ENCODE data around the gene TMEM35B.
"Not testable (repeated sequence)": the region's sequence is repeated elsewhere in the genome, so short reads cannot be mapped to it uniquely, and the experiment has no call there.

TMEM35B gene

DNA sequence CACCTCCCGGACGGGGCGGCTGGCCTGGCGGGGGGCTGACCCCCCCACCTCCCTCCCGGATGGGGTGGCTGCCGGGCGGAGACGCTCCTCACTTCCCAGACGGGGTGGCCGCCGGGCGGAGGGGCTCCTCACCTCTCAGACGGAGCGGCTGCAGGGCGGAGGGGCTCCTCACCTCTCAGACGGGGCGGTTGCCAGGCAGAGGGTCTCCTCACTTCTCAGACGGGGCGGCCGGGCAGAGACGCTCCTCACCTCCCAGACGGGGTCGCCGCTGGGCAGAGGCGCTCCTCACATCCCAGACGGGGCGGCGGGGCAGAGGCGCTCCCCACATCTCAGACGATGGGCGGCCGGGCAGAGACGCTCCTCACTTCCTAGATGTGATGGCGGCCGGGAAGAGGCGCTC, 17.5 kb downstream of the TMEM35B start:
- not testable (repeated sequence) for H3K36me3 ChIP-seq (ENCODE audit: control insufficient read depth in 2 of 2, insufficient read depth in 2 of 2, low read length in 2 of 2); H3K27ac ChIP-seq (ENCODE audit: low read depth in 2 of 2, low read length in 2 of 2); H3K9ac ChIP-seq (ENCODE audit: low read depth in 1 of 2, low read length in 2 of 2); H3K4me3 ChIP-seq (ENCODE audit: low read length in 2 of 2); H3K27me3 ChIP-seq (ENCODE audit: control insufficient read depth in 2 of 2, insufficient read depth in 2 of 2, low read length in 2 of 2); H3K9me3 ChIP-seq (ENCODE audit: control insufficient read depth in 2 of 2, low read length in 2 of 2); H3K4me1 ChIP-seq (ENCODE audit: control insufficient read depth in 2 of 2, insufficient read depth in 2 of 2, low read length in 2 of 2)

DNA sequence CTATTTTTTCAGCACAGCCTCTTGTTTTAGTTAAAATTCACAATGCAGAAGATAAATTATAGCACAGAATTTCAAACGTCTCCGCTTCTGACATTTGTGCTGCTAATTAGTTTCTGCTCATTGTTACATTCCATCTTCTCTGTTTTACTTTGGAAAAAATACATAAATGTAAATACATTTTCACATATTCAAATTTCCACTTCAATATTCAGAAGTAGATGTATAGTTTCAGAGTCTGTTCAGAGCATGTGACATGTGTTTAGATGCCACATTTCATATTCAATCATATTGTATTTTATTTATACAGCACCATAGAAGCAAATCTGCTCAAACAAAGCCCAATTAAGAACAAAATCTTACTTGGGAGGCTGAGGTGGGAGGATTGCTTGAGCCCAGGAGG, 19.6 kb downstream of the TMEM35B start:
- Histone ChIP-seq H3K4me3 (ENCODE audit: low read length in 2 of 2) (no peak overlapping the region), H3K36me3 (ENCODE audit: control insufficient read depth in 2 of 2, insufficient read depth in 2 of 2, low read length in 2 of 2) (no peaks in the 10 kb centered on the region), H3K27me3 (ENCODE audit: control insufficient read depth in 2 of 2, insufficient read depth in 2 of 2, low read length in 2 of 2) (no peaks in the 10 kb centered on the region), H3K9ac (ENCODE audit: low read depth in 1 of 2, low read length in 2 of 2) (no peak overlapping the region), H3K9me3 (ENCODE audit: control insufficient read depth in 2 of 2, low read length in 2 of 2) (no peaks in the 10 kb centered on the region), H3K27ac (ENCODE audit: low read depth in 2 of 2, low read length in 2 of 2) (no peak overlapping the region), H3K4me1 (ENCODE audit: control insufficient read depth in 2 of 2, insufficient read depth in 2 of 2, low read length in 2 of 2) (no peaks in the 10 kb centered on the region)

DNA sequence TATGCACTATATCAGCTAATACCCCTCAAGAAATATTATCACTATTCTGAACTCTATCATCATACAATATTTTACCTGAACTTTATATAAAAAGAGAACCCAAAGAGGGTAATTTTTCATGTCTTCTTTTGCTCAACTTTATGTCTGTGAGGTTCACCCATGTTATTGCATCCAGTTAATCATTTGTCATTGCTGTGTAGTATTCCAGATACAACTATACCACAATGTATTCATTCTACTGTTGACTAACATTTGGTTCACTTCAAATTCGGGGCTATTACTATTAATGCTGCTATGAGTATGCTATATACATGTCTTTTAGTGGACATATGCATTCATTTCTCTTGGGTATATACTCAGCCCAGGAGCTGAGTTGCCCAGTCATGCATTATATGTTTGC, 34.7 kb downstream of the TMEM35B start:
- H3K27ac ChIP-seq (ENCODE audit: low read depth in 2 of 2, low read length in 2 of 2) = no peak overlapping the region
- H3K36me3 ChIP-seq (ENCODE audit: control insufficient read depth in 2 of 2, insufficient read depth in 2 of 2, low read length in 2 of 2) = no peaks in the 10 kb centered on the region
- H3K27me3 ChIP-seq (ENCODE audit: control insufficient read depth in 2 of 2, insufficient read depth in 2 of 2, low read length in 2 of 2) = peaks cover 5% of the 10 kb centered on the region in 2 donors
- no peaks in the 10 kb centered on the region for H3K9me3 ChIP-seq (ENCODE audit: control insufficient read depth in 2 of 2, low read length in 2 of 2)
- no peak overlapping the region for H3K4me3 ChIP-seq (ENCODE audit: low read length in 2 of 2)
- no peaks in the 10 kb centered on the region for H3K4me1 ChIP-seq (ENCODE audit: control insufficient read depth in 2 of 2, insufficient read depth in 2 of 2, low read length in 2 of 2)
- H3K9ac ChIP-seq (ENCODE audit: low read depth in 1 of 2, low read length in 2 of 2) = no peak overlapping the region

DNA sequence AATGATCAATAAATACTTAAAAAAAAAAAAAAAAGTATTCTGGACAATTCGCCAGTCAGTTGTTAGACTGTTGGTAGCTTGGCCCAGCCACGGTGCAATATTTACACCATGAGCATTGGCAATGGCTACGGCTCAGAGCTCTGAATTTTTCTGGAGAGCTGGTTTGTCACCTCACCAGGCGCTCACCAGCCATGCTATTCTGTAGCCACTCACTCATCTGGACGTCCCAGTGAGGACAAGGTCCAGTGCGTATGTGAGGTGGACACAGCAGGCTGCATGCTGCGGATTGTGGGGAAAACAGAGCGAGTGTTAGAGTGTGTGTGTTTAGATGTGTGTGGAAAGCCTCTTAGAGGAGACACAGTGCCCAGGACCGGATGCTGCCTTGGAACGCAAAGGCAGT, 36.4 kb downstream of the TMEM35B start:
- not testable (repeated sequence) for H3K9ac ChIP-seq (ENCODE audit: low read depth in 1 of 2, low read length in 2 of 2); H3K27me3 ChIP-seq (ENCODE audit: control insufficient read depth in 2 of 2, insufficient read depth in 2 of 2, low read length in 2 of 2); H3K9me3 ChIP-seq (ENCODE audit: control insufficient read depth in 2 of 2, low read length in 2 of 2); H3K36me3 ChIP-seq (ENCODE audit: control insufficient read depth in 2 of 2, insufficient read depth in 2 of 2, low read length in 2 of 2); H3K4me3 ChIP-seq (ENCODE audit: low read length in 2 of 2); H3K27ac ChIP-seq (ENCODE audit: low read depth in 2 of 2, low read length in 2 of 2); H3K4me1 ChIP-seq (ENCODE audit: control insufficient read depth in 2 of 2, insufficient read depth in 2 of 2, low read length in 2 of 2)

DNA sequence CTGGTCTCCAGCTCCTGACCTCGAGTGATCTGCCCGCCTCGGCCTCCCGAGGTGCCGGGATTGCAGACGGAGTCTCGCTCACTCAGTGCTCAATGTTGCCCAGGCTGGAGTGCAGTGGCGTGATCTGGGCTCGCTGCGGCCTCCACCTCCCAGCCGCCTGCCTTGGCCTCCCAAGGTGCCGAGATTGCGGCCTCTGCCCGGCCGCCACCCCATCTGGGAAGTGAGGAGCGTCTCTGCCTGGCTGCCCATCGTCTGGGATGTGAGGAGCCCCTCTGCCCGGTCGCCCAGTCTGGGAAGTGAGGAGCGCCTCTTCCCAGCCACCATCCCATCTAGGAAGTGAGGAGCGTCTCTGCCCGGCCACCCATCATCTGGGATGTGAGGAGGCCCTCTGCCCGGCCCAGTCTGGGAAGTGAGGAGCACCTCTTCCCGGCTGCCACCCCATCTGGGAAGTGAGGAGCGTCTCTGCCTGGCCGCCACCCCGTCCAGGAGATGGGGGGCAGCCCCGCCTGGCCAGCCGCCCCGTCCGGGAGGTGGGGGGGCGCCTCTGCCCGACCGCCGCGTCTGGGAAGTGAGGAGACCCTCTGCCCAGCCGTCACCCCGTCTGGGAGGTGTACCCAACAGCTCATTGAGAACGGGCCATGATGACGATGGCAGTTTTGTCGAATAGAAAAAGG, 37.4 kb downstream of the TMEM35B start:
- H3K9ac ChIP-seq (ENCODE audit: low read depth in 1 of 2, low read length in 2 of 2); H3K4me1 ChIP-seq (ENCODE audit: control insufficient read depth in 2 of 2, insufficient read depth in 2 of 2, low read length in 2 of 2); H3K9me3 ChIP-seq (ENCODE audit: control insufficient read depth in 2 of 2, low read length in 2 of 2); H3K4me3 ChIP-seq (ENCODE audit: low read length in 2 of 2); H3K36me3 ChIP-seq (ENCODE audit: control insufficient read depth in 2 of 2, insufficient read depth in 2 of 2, low read length in 2 of 2); H3K27ac ChIP-seq (ENCODE audit: low read depth in 2 of 2, low read length in 2 of 2); H3K27me3 ChIP-seq (ENCODE audit: control insufficient read depth in 2 of 2, insufficient read depth in 2 of 2, low read length in 2 of 2): not testable (repeated sequence)

DNA sequence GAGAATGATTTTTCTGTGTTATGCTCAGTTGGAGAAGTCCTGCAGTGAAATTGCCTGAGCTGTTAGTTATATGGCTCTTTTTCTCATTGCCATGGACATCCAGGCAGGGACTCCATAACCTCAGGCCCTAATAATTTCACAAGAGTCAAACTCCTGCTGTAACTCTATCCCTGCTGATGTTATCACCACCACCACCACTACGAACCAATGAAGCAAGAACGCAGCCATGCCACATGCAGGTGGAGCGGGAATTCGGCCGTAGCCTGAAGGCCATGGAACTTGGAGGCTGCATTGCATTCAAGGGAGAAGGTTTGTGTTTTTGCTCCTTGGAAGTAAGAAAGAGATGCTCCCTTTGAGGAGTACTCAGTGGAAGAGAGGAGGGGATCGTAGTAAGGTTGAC, 38.9 kb downstream of the TMEM35B start:
- H3K4me1 ChIP-seq (ENCODE audit: control insufficient read depth in 2 of 2, insufficient read depth in 2 of 2, low read length in 2 of 2) = no peaks in the 10 kb centered on the region
- no peak overlapping the region for H3K4me3 ChIP-seq (ENCODE audit: low read length in 2 of 2)
- no peak overlapping the region for H3K27ac ChIP-seq (ENCODE audit: low read depth in 2 of 2, low read length in 2 of 2)
- no peaks in the 10 kb centered on the region for H3K9me3 ChIP-seq (ENCODE audit: control insufficient read depth in 2 of 2, low read length in 2 of 2)
- no peak overlapping the region for H3K9ac ChIP-seq (ENCODE audit: low read depth in 1 of 2, low read length in 2 of 2)
- H3K27me3 ChIP-seq (ENCODE audit: control insufficient read depth in 2 of 2, insufficient read depth in 2 of 2, low read length in 2 of 2) = peaks cover 5% of the 10 kb centered on the region in 2 donors
- H3K36me3 ChIP-seq (ENCODE audit: control insufficient read depth in 2 of 2, insufficient read depth in 2 of 2, low read length in 2 of 2) = no peaks in the 10 kb centered on the region

DNA sequence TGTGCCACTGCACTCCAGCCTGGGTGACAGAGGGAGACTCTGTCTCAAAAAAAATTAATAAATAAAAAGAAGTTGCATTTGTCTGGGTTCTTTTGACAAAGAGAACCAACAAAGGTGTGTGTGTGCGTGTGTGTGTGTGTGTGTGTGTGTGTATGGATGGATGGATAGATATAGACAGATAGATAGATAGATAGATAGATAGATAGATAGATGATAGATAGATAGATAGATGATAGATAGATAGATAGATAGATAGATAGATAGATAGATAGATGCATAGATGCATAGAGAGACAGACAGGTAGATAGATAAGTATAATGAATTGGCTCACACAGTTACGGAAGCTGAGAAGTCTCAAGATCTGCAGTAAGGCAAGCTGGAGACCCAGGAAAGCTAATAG, 43.3 kb downstream of the TMEM35B start:
- not testable (repeated sequence) for H3K4me1 ChIP-seq (ENCODE audit: control insufficient read depth in 2 of 2, insufficient read depth in 2 of 2, low read length in 2 of 2); H3K36me3 ChIP-seq (ENCODE audit: control insufficient read depth in 2 of 2, insufficient read depth in 2 of 2, low read length in 2 of 2); H3K9ac ChIP-seq (ENCODE audit: low read depth in 1 of 2, low read length in 2 of 2); H3K9me3 ChIP-seq (ENCODE audit: control insufficient read depth in 2 of 2, low read length in 2 of 2); H3K27me3 ChIP-seq (ENCODE audit: control insufficient read depth in 2 of 2, insufficient read depth in 2 of 2, low read length in 2 of 2); H3K27ac ChIP-seq (ENCODE audit: low read depth in 2 of 2, low read length in 2 of 2); H3K4me3 ChIP-seq (ENCODE audit: low read length in 2 of 2)

All from mucosa of rectum (tissue), 2 donors.